ENCODE measurements around the gene PALS1. TPM values are rescaled to one million over a fixed set of nuclear protein-coding genes. Genes with fewer than 3 reads are reported as not detected.
A peak's percentile ranks its signal among the peaks of the same experiment; 100 is the strongest.

The PALS1 gene
- total RNA-seq: 10 to 100 TPM in 3 of 4 donors, 1 to 10 TPM in 1; 9.2 to 20.9 (median 12.9) TPM

- no peak for TF ChIP-seq CTCF (IDR thresholded peaks at IDR 0.05)
- TF ChIP-seq POLR2A (IDR thresholded peaks at IDR 0.05): no peak
- peak within 1 kb of the TSS; percentile 77 for H3K4me3 ChIP-seq (ENCODE audit: low read depth, poor library complexity, severe bottlenecking)
- 0% methylated on average over 52 to 64 of the region's 64 CpGs for WGBS, 2 donors
- peak in 1 of 2 donors; percentile 40 for DNase-seq (ENCODE audit: low spot score in 2 of 2)
- intact Hi-C loops (cut with DNase I; ENCODE audit: low total_unique reads): no loop called here
Measured at GRCh38 chr14:67241411-67242167, at the start of gene PALS1. PALS1 (plus strand) TSS chr14:67241435; CDS start chr14:67279171, 37,736 bp downstream.

DNA sequence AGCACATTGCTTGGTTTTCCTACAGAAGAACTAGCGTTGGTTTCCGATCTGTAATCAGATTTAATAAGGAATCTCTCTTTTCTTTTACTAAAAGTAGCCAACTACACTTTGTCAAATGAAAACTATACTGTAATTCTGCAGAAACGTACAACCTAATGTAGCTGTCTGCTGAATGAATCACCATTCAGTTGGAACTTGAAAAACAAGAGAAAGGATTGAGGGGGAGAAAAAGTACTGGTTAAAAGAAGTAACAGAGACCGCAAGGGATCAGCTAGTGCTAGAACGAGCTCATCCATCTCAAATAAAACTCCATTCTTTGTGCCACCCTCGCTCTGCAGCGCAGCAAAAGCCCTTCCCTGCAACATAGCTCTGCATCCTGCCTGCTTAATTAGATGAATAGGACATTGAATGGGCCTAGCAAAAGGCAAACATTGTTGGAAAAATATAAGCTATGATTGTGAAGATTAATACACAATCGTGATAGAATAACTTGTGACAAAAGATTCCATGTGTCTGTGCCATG is 49.4 kb upstream of the PALS1 start:
- 81 to 84% methylated on average over 8 of the region's 8 CpGs for WGBS, 2 donors
- no peak for DNase-seq (ENCODE audit: low spot score in 2 of 2)
- TF ChIP-seq CTCF (IDR thresholded peaks at IDR 0.05): no peak
- no peak for TF ChIP-seq POLR2A (IDR thresholded peaks at IDR 0.05)
- no peak overlapping the region for H3K4me3 ChIP-seq (ENCODE audit: low read depth, poor library complexity, severe bottlenecking)
- intact Hi-C loops (cut with DNase I; ENCODE audit: low total_unique reads): no loop called here

GRCh38 chr14:67192366-67192765 is 48.9 kb upstream of the PALS1 start:
- no peak overlapping the region for H3K4me3 ChIP-seq (ENCODE audit: low read depth, poor library complexity, severe bottlenecking)
- 73 to 79% methylated on average over 2 of the region's 2 CpGs for WGBS, 2 donors
- intact Hi-C loops (cut with DNase I; ENCODE audit: low total_unique reads): no loop called here
- TF ChIP-seq POLR2A (IDR thresholded peaks at IDR 0.05) (no peak), CTCF (IDR thresholded peaks at IDR 0.05) (no peak)
- DNase-seq (ENCODE audit: low spot score in 2 of 2): no peak

DNA sequence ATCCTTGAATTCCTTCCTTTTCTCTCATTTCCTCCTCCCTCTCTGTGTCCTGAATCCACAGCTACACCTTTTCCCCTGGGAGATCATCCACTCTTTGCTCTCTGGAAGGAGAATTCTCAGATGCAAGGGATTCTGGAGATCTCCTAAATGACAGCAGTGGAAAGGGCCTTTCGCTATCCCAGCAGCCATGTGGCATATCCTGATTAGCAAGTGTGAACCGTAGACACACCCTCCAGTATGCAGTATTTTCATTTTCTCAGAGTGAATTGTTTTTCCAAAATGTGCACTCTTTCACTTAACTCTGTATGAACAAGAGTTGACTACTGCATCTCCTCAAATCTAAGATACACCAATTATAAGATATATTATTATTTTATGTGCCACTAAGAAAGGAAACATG is 46.0 kb upstream of the PALS1 start:
- no peak overlapping the region for H3K4me3 ChIP-seq (ENCODE audit: low read depth, poor library complexity, severe bottlenecking)
- TF ChIP-seq POLR2A (IDR thresholded peaks at IDR 0.05): no peak
- no peak for TF ChIP-seq CTCF (IDR thresholded peaks at IDR 0.05)
- 46 to 64% methylated on average over 2 of the region's 2 CpGs for WGBS, 2 donors
- no peak for DNase-seq (ENCODE audit: low spot score in 2 of 2)
- intact Hi-C loops (cut with DNase I; ENCODE audit: low total_unique reads): no loop called here

DNA sequence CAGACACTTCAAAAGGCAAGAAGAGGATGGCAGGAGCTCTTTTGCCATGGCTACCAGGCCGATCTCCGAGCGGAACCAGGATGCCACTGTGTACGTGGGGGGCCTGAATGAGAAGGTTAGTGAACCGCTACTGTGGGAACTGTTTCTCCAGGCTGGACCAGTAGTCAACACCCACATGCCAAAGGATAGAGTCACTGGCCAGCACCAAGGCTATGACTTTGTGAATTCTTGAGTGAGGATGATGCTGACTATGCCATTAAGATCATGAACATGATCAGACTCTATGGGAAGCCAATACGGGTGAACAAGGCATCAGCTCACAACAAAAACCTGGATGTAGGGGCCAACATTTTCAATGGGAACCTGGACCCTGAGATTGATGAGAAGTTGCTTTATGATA is 42.2 kb upstream of the PALS1 start:
- no peak for DNase-seq (ENCODE audit: low spot score in 2 of 2)
- intact Hi-C loops (cut with DNase I; ENCODE audit: low total_unique reads): no loop called here
- no peak overlapping the region for H3K4me3 ChIP-seq (ENCODE audit: low read depth, poor library complexity, severe bottlenecking)
- TF ChIP-seq POLR2A (IDR thresholded peaks at IDR 0.05) (no peak), CTCF (IDR thresholded peaks at IDR 0.05) (no peak)
- 93 to 94% methylated on average over 6 of the region's 6 CpGs for WGBS, 2 donors

Data from lower leg skin (tissue), 4 donors.